Calu3 (cell line): ENCODE results near the gene BPIFB6. TPM values are rescaled to one million over a fixed set of nuclear protein-coding genes. Genes with fewer than 3 reads are reported as not detected.

Experiments used
- BruUV-seq: library from RNA; stranded (reverse); fragments of 400-500 nt; replicated peaks from 2 replicates; lab custom pipeline; 2021; lab: Mats Ljungman, UMichigan
- CTCF ChIA-PET: fragments of 300-600 bp; sonication (Branson Sonifier 250); formaldehyde crosslinking; loops from one replicate; lab custom pipeline; 2022; ENCODE audit warnings: antibody characterized with exemption; lab: Charles Lee
- DNase-seq: peaks from one replicate; pipeline ENCODE4 v3.0.0; 2022
- H3K27ac Mint-ChIP-seq: one replicate; pipeline ENCODE4 v1.8.0; 2022; ENCODE audit warnings: mixed read lengths; ENCODE audit not compliant: unreplicated experiment
- H3K27me3 Mint-ChIP-seq: one replicate; pipeline ENCODE4 v1.8.0; 2022; ENCODE audit warnings: mixed read lengths; ENCODE audit not compliant: unreplicated experiment
- H3K36me3 Mint-ChIP-seq: one replicate; pipeline ENCODE4 v1.8.0; 2022; ENCODE audit warnings: mild to moderate bottlenecking, moderate library complexity, mixed read lengths; ENCODE audit not compliant: insufficient read depth, unreplicated experiment
- H3K4me1 Mint-ChIP-seq: one replicate; pipeline ENCODE4 v1.8.0; 2022; ENCODE audit warnings: mild to moderate bottlenecking, low read depth, mixed read lengths; ENCODE audit not compliant: unreplicated experiment
- H3K4me3 Mint-ChIP-seq: one replicate; pipeline ENCODE4 v1.8.0; 2022; ENCODE audit warnings: mild to moderate bottlenecking, low read depth, moderate library complexity, mixed read lengths; ENCODE audit not compliant: unreplicated experiment
- H3K9me3 Mint-ChIP-seq: one replicate; pipeline ENCODE4 v1.8.0; 2022; ENCODE audit warnings: low read depth, mixed read lengths; ENCODE audit not compliant: unreplicated experiment
- CTCF ChIP-seq: fragments of 200-600 bp; IDR thresholded peaks from one replicate; pipeline ENCODE4 v1.8.0; 2022; ENCODE audit warnings: antibody characterized with exemption; ENCODE audit not compliant: unreplicated experiment
- intact Hi-C: fragments of 100-400 bp; cut with micrococcal nuclease; formaldehyde crosslinking; loops from one replicate; pipeline ENCODE4 v1.10.0; 2022; ENCODE audit not compliant: unreplicated experiment
- total RNA-seq: library from RNA; stranded (reverse); gene quantifications from 2 replicates; pipeline ENCODE4 v1.2.3, GENCODE V29; 2022

The BPIFB6 gene
- total RNA-seq, 1 experiment from 2014 or later: not detected

DNA sequence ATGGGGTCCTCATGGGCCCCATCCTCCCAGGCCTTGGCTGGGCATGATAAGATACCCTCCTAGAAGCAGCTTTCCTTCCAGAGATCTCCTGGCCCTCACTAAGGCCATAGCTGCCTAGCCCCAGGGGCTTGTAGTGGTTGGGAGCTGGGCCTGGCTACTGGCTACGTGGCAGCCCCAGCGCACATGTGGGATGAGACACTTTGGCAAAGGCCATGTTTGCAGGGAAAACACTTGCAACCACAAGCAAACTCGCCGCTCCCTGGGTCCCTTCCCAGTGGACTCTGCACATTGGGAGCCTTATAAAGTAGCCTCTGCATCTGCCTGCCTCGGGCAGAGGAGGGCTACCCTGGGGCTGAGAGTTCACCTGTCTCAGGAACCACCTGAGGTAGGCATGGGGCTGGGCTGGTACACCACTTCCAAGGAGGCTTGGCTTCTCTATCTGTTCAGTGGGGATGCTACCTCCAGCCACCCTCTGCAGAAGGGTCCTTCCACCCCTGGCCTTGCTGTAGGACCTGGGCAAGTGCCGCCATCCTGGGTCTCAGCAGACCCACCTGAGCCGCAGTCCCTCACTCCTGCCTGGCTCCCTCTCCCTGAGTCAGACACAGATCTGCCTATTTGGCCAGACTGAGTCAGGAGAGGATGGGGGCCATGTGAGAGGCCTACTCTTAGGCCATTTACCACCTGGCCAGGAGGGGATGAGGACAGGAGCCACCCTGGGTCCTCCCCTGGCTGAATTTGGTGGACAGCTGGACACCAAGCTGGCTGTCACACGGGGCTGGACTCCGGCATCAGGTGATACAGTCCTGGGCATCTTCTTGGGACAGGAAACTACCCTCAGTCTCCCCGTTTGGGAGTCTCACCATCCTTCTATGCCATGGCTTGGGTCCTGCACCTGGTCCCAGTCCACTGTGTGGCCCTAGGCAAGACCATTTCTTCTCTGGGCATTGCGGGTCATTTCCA lies 23.8 kb upstream of the BPIFB6 start, which contains the start of gene BPIFB2:
TSS of gene BPIFB2 (plus strand) at position 329 of the 960 bp plus-strand sequence. CDS start 871 bp downstream, outside the sequence.
- CTCF ChIA-PET: no interaction called here
- Mint-ChIP-seq H3K27ac (no peak within 1 kb of the TSS), H3K9me3 (peaks cover 3% of the 10 kb centered on the region), H3K36me3 (no peaks in the 10 kb centered on the region), H3K27me3 (peaks cover 85% of the 10 kb centered on the region), H3K4me3 (no peak within 1 kb of the TSS), H3K4me1 (no peaks in the 10 kb centered on the region)
- intact Hi-C loops: no loop called here
- TF ChIP-seq CTCF: no peak
- DNase-seq: no peak
- BruUV-seq: no TSS peak

- H3K9me3 Mint-ChIP-seq: peaks cover 3% of the 10 kb centered on the region
- no peak for TF ChIP-seq CTCF
- no peak for DNase-seq
- H3K27me3 Mint-ChIP-seq: peaks cover 92% of the 10 kb centered on the region
- no TSS peak for BruUV-seq
- no peak overlapping the region for H3K4me3 Mint-ChIP-seq
- no peaks in the 10 kb centered on the region for H3K36me3 Mint-ChIP-seq
- CTCF ChIA-PET: interaction anchor here (0.5 to 1.4 kb wide), 3 partner anchors 9 to 955 kb away, joined by 3 to 6 read pairs (median 3); no protein-coding TSS in a partner anchor
- no peaks in the 10 kb centered on the region for H3K4me1 Mint-ChIP-seq
- intact Hi-C loops: no loop called here
- no peak overlapping the region for H3K27ac Mint-ChIP-seq
Observed at GRCh38 chr20:33008336-33009213, 22.9 kb upstream of the BPIFB6 start.

GRCh38 chr20:33009214-33010132 lies 22.0 kb upstream of the BPIFB6 start:
- Mint-ChIP-seq H3K36me3 (no peaks in the 10 kb centered on the region), H3K9me3 (peaks cover 3% of the 10 kb centered on the region), H3K4me3 (no peak overlapping the region), H3K4me1 (no peaks in the 10 kb centered on the region), H3K27ac (no peak overlapping the region), H3K27me3 (peaks cover 95% of the 10 kb centered on the region)
- no peak for TF ChIP-seq CTCF
- DNase-seq: peak; percentile 24
- intact Hi-C loops: no loop called here
- BruUV-seq: no TSS peak
- CTCF ChIA-PET: interaction anchor here (0.5 to 1.4 kb wide), 3 partner anchors 10 to 207 kb away, joined by 3 read pairs; no protein-coding TSS in a partner anchor
